CD14-positive monocyte (primary cell): Measurements from ENCODE around the gene SLC4A1. TPM values are rescaled to one million over a fixed set of nuclear protein-coding genes. Genes with fewer than 3 reads are reported as not detected.

Source experiments
- DNase-seq, 3 donors: peaks; one replicate each; pipeline ENCODE4 v3.0.0-alpha.2; 2011 to 2022
- H2AFZ ChIP-seq: 2 replicates; pipeline ENCODE4 v1.6.0; 2012; ENCODE audit warnings: mild to moderate bottlenecking, low read depth, low read length, inconsistent platforms; ENCODE audit not compliant: insufficient read depth, poor library complexity, severe bottlenecking
- H3K27ac ChIP-seq, 2 donors: 1 replicate in 1 of 2; 2 replicates in 1 of 2; pipeline ENCODE4 v1.5.1; 2012 to 2013; ENCODE audit warnings: low read length in 2 of 2, control low read depth in 1 of 2, inconsistent platforms in 1 of 2, low read depth in 1 of 2, mild to moderate bottlenecking in 1 of 2
- H3K27me3 ChIP-seq, 2 donors: one replicate each; pipeline versions ENCODE4 v1.6.0 to v1.6.1; 2011 to 2013; ENCODE audit warnings: low read length in 2 of 2; ENCODE audit not compliant: control insufficient read depth in 2 of 2, insufficient read depth in 2 of 2
- H3K36me3 ChIP-seq, 2 donors: replicated peaks in 1 of 2; 1 replicate in 1 of 2; 2 replicates in 1 of 2; pipeline versions ENCODE4 v1.5.1 to v1.6.1; 2012 to 2013; ENCODE audit warnings: low read length in 2 of 2, control low read depth in 1 of 2, inconsistent platforms in 1 of 2, mild to moderate bottlenecking in 1 of 2; ENCODE audit not compliant: insufficient read depth in 2 of 2, control insufficient read depth in 1 of 2
- H3K4me1 ChIP-seq, 2 donors: 1 replicate in 1 of 2; 2 replicates in 1 of 2; pipeline versions ENCODE4 v1.5.1 to v1.6.1; 2012 to 2013; ENCODE audit warnings: low read length in 2 of 2, control low read depth in 1 of 2, inconsistent platforms in 1 of 2, mild to moderate bottlenecking in 1 of 2, moderate library complexity in 1 of 2; ENCODE audit not compliant: insufficient read depth in 2 of 2, control insufficient read depth in 1 of 2
- H3K4me2 ChIP-seq: replicated peaks from 2 replicates; pipeline ENCODE3; 2012; ENCODE audit warnings: low read length, moderate library complexity, mild to moderate bottlenecking; ENCODE audit not compliant: poor library complexity, severe bottlenecking; ENCODE audit errors: extremely low read depth
- H3K4me3 ChIP-seq, 3 experiments: fragments of 200-600 bp in 1 of 3; sonication (generic) in 1 of 3; replicated peaks in 1 of 3; 1 replicate in 2 of 3; 2 replicates in 1 of 3; pipeline ENCODE4 v1.5.1; 2011 to 2013; ENCODE audit warnings: low read length in 3 of 3, mild to moderate bottlenecking in 3 of 3, control low read depth in 2 of 3, low read depth in 2 of 3, inconsistent platforms in 1 of 3, moderate library complexity in 1 of 3
- H3K79me2 ChIP-seq: 2 replicates; pipeline ENCODE4 v1.6.0; 2012; ENCODE audit warnings: mild to moderate bottlenecking, control low read depth, inconsistent platforms, low read length, moderate library complexity; ENCODE audit not compliant: insufficient read depth
- H3K9ac ChIP-seq: 2 replicates; pipeline ENCODE4 v1.6.0; 2017; ENCODE audit warnings: low read length, mild to moderate bottlenecking; ENCODE audit not compliant: insufficient read depth, poor library complexity, severe bottlenecking
- H3K9me3 ChIP-seq, 2 donors: replicated peaks in 1 of 2; 1 replicate in 1 of 2; 2 replicates in 1 of 2; pipeline versions ENCODE4 v1.5.1 to v1.6.1; 2012 to 2013; ENCODE audit warnings: low read length in 2 of 2, control low read depth in 1 of 2; ENCODE audit not compliant: control insufficient read depth in 1 of 2, insufficient read depth in 1 of 2
- H4K20me1 ChIP-seq: 2 replicates; pipeline ENCODE4 v1.6.0; 2012; ENCODE audit warnings: mild to moderate bottlenecking, low read length, control low read depth, moderate library complexity; ENCODE audit not compliant: insufficient read depth
- H3K27ac Mint-ChIP-seq, 7 donors: one replicate each; pipeline ENCODE4 v1.8.0; 2020; ENCODE audit warnings: mild to moderate bottlenecking in 7 of 7, mixed read lengths in 7 of 7, moderate library complexity in 6 of 7, inconsistent platforms in 2 of 7
- H3K27me3 Mint-ChIP-seq, 3 donors: one replicate each; pipeline ENCODE4 v1.8.0; 2021 to 2022; ENCODE audit warnings: low read depth in 3 of 3, mild to moderate bottlenecking in 3 of 3, mixed read lengths in 3 of 3, moderate library complexity in 3 of 3, inconsistent platforms in 1 of 3
- H3K36me3 Mint-ChIP-seq, 2 donors: one replicate each; pipeline ENCODE4 v1.8.0; 2020; ENCODE audit warnings: mixed read lengths in 2 of 2, inconsistent platforms in 1 of 2, mild to moderate bottlenecking in 1 of 2
- H3K4me1 Mint-ChIP-seq: one replicate; pipeline ENCODE4 v1.8.0; 2020; ENCODE audit warnings: mild to moderate bottlenecking, mixed read lengths
- H3K4me3 Mint-ChIP-seq, 2 donors: one replicate each; pipeline ENCODE4 v1.8.0; 2020; ENCODE audit warnings: mild to moderate bottlenecking in 2 of 2, mixed read lengths in 2 of 2, moderate library complexity in 1 of 2
- H3K9me3 Mint-ChIP-seq, 7 donors: one replicate each; pipeline ENCODE4 v1.8.0; 2020 to 2022; ENCODE audit warnings: mixed read lengths in 7 of 7, mild to moderate bottlenecking in 6 of 7, moderate library complexity in 6 of 7, inconsistent platforms in 2 of 7
- WGBS: methylation state at CpG from one replicate; pipeline ENCODE4 v1.1.5; 2013; ENCODE audit warnings: missing lambda C conversion rate; ENCODE audit not compliant: insufficient coverage; 5-methylcytosine and 5-hydroxymethylcytosine counted together
- intact Hi-C, 2 donors: fragments of 100-400 bp; cut with micrococcal nuclease; formaldehyde crosslinking; loops; one replicate each; pipeline versions ENCODE4 v1.15.0 to v1.15.1; 2023
- polyA plus RNA-seq, 3 donors: library from polyadenylated mRNA; depleted of rRNA in 1 of 3; unstranded in 2 of 3; stranded (reverse) in 1 of 3; fragments of 300-500 nt in 2 of 3; fragments of >200 nt in 1 of 3; fragmentation: Illumina TruSeq in 2 of 3; gene quantifications; 1 replicate in 2 of 3; 2 replicates in 1 of 3; pipeline ENCODE4 v1.2.3, GENCODE V29; 2012 to 2021
- TF ChIP-seq, protein P1 (sequence below): fragments of 200-600 bp; IDR thresholded peaks from one replicate; pipeline ENCODE4 v1.8.0; 2022; ENCODE audit warnings: antibody characterized with exemption, mild to moderate bottlenecking

Gene SLC4A1
- polyA plus RNA-seq, 3 donors, result 0.04 TPM; not detected in 2

DNA sequence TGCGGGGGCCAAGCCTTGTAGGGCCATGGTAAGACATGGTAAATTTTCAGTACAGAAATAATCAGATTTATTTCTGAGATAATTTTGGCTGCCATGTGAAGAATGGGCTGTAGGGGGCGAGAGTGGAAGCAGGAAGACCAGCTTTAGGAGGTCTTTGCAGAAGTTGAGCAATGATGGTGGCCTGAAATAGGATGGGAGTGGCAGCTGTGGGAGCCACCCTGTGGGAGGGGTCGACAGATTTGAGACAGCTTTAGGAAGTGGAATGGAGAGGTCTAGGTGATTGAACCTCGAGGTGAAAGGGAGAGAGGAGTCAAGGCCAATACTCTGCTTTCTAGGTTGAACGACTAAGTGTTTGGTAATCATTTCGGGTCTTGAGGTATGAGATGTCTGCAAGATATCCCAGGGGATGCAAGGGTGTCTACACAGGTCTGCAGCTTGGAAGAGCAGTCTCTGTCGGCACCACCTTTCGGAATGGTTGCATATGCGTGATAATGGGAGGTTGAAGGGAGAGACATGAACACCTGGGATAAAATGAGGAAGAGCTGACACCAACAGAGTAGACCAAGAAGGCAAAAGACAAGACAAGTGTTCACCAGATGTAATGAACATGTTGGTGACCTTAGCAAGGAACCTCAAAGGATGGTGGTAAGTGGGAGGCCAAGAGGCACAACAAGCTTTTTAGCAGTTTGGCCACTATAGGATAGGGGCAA lies 64.0 kb downstream of the SLC4A1 start:
- Mint-ChIP-seq H3K36me3 (peaks cover 21 to 34% of the 10 kb centered on the region in 2 donors), H3K27ac (peak overlapping the region; percentile 75 to 94 (median 90)), H3K4me3 (peak overlapping the region; percentile 66 to 79), H3K4me1 (peaks cover 55% of the 10 kb centered on the region), H3K9me3 (no peaks in the 10 kb centered on the region), H3K27me3 (no peaks in the 10 kb centered on the region)
- Histone ChIP-seq H4K20me1 (no peaks in the 10 kb centered on the region), H3K4me2 (peak overlapping the region; percentile 31), H3K36me3 (peaks cover 26 to 31% of the 10 kb centered on the region in 2 donors), H3K79me2 (peaks cover 10% of the 10 kb centered on the region), H3K4me1 (peaks cover 34 to 51% of the 10 kb centered on the region in 2 donors), H3K4me3 (peak overlapping the region in 1 of 3 experiments; percentile 38), H3K9ac (no peak overlapping the region), H3K27me3 (no peaks in the 10 kb centered on the region), H3K9me3 (no peaks in the 10 kb centered on the region), H3K27ac (peak overlapping the region; percentile 34 to 56), H2AFZ (no peak overlapping the region)
- intact Hi-C loops, result loop anchor here in 1 of 2 donors (5.0 kb wide), 2 partner anchors 143 to 298 kb away; partner anchors contain the start of genes GPATCH8 and GRN
- peak; percentile 40 to 63 (median 61) for DNase-seq
- TF ChIP-seq, protein P1, sequence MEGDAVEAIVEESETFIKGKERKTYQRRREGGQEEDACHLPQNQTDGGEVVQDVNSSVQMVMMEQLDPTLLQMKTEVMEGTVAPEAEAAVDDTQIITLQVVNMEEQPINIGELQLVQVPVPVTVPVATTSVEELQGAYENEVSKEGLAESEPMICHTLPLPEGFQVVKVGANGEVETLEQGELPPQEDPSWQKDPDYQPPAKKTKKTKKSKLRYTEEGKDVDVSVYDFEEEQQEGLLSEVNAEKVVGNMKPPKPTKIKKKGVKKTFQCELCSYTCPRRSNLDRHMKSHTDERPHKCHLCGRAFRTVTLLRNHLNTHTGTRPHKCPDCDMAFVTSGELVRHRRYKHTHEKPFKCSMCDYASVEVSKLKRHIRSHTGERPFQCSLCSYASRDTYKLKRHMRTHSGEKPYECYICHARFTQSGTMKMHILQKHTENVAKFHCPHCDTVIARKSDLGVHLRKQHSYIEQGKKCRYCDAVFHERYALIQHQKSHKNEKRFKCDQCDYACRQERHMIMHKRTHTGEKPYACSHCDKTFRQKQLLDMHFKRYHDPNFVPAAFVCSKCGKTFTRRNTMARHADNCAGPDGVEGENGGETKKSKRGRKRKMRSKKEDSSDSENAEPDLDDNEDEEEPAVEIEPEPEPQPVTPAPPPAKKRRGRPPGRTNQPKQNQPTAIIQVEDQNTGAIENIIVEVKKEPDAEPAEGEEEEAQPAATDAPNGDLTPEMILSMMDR, result peak; percentile 92
- 34% methylated on average over 9 of the region's 9 CpGs for WGBS

DNA sequence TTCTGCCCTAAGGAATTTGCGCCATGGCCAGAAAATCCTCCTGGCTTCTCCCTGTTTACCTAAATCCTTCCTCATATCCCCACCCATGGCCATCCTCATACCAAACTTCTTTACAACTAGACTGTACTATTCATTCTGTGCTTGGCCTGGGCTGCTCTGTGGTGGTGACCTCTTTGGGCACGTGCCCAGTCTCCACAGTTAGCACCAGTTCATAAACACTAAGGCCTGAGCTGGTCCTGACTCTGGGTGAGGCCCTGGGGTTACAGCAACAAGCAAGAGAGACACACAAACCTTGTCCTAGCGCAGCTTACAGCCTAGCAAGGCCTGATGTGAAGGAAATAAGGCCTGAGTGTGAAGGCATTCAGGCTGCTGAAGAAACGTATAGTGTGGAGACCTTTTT lies 65.2 kb downstream of the SLC4A1 start:
- intact Hi-C loops, result loop anchor here in 1 of 2 donors (5.0 kb wide), 2 partner anchors 145 to 300 kb away; partner anchors contain the start of genes GPATCH8 and GRN
- no peak for DNase-seq
- Mint-ChIP-seq H3K4me3 (no peak overlapping the region), H3K9me3 (no peaks in the 10 kb centered on the region), H3K27me3 (peaks cover 0 to 2% (median 0%) of the 10 kb centered on the region in 3 donors), H3K27ac (peak overlapping the region in 6 of 7 donors; percentile 47 to 94 (median 88)), H3K4me1 (peaks cover 55% of the 10 kb centered on the region), H3K36me3 (peaks cover 11 to 23% of the 10 kb centered on the region in 2 donors)
- H3K9ac ChIP-seq, result no peak overlapping the region
- H3K27ac ChIP-seq, result peak overlapping the region in 1 of 2 donors; percentile 56
- H3K9me3 ChIP-seq, result no peaks in the 10 kb centered on the region
- no peaks in the 10 kb centered on the region for H3K27me3 ChIP-seq
- H3K4me3 ChIP-seq, result no peak overlapping the region
- H2AFZ ChIP-seq, result no peak overlapping the region
- no peak overlapping the region for H3K4me2 ChIP-seq
- H3K36me3 ChIP-seq, result peaks cover 16 to 20% of the 10 kb centered on the region in 2 donors
- TF ChIP-seq, protein P1, result no peak
- peaks cover 21% of the 10 kb centered on the region for H3K79me2 ChIP-seq
- peaks cover 8% of the 10 kb centered on the region for H4K20me1 ChIP-seq
- WGBS, result 70% methylated on average over 2 of the region's 4 CpGs
- peaks cover 43 to 46% of the 10 kb centered on the region in 2 donors for H3K4me1 ChIP-seq
